SU-DHL-6 (cell line): ENCODE measurements around the gene ETS1.

ENCODE experiments used
- CTCF ChIP-seq: fragments of 200-600 bp; sonication (generic); IDR thresholded peaks from one replicate; pipeline ENCODE4 v1.5.1; 2017; ENCODE audit warnings: antibody characterized with exemption, mild to moderate bottlenecking, low read length, moderate library complexity; ENCODE audit not compliant: insufficient read depth, poor library complexity, severe bottlenecking
- EZH2phosphoT487 ChIP-seq: fragments of 200-600 bp; sonication (generic), shearing (Covaris generic); conservative IDR thresholded peaks from 2 replicates; pipeline ENCODE4 v1.6.1; 2018; ENCODE audit warnings: mild to moderate bottlenecking, antibody characterized with exemption, low read length, moderate library complexity, mixed read lengths

DNA sequence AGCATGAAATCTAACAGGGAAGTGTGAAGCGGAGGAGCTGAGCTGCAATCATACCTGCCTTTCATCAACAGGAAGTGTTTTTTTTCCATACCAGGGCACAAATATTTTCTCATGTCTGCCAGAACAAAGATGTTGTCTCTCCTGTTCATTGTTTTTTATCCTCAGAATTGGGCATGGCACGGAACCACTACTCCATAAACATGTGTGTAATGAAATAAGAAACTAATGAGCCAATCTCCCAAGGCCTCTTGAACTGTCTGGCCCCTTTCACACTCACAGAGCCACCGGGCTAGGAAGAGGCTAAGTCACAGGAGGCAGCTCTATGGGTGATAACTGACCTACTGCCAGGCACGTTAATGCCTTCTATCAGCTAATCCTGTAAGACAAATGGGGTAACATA lies 124.4 kb downstream of the ETS1 start:
- TF ChIP-seq CTCF (no peak), EZH2phosphoT487 (no peak)
